Stimulated activated CD4-positive, alpha-beta T cell treated with anti-CD3 and anti-CD28 coated beads, Interleukin-1b, Interleukin-23, amount 100 ng/mL, for 24 hours (primary cell): Measurements from ENCODE around the gene SAMMSON.

Experiments
- DNase-seq, 4 experiments: peaks; one replicate each; pipeline ENCODE4 v3.0.0-alpha.2; 2020; ENCODE audit warnings: low read depth in 4 of 4, low spot score in 1 of 4

SAMMSON gene

DNA sequence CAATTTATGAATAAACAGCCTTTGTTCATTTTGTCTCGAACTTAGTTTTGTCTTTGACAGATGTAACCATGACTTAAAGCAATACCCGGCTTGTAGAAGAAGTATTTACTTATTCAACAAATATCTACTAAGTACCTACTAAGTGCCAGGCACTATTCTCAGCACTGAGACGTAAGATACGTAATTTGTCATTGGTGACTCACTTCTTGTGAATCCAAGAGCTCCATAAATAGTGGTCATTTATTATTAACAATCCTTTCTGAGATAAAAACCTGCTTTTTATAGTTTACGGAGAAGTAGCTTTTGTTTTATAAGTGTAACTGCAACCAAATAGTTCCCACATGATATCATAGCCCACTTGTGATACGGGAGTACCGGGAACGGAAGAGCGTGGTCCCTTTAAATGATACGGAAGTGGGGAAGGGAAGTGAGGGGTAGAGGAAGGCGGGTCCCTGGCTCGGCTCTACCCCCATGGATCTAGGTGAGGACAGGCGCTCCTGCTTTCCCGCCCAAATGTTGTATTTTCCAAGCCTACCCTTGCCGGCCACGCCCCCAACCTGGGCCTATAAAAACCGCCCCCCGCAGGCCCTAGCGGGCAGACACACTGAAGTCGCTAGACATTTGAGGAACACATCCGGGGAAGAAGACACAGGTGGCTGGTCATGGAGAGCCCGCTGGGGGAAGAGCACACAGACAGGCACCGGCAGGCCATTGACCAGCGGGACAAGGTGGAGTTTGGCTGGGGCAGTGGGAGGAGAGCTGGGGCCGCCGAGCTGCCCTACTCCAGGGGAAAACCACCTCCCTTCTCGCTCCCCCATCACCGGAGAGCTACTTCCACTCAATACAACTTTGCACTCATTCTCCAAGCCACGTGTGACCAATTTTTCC lies at the start of gene SAMMSON:
TSS of gene SAMMSON (plus strand) at position 594 of the 888 bp plus-strand sequence.
- no peak for DNase-seq

DNA sequence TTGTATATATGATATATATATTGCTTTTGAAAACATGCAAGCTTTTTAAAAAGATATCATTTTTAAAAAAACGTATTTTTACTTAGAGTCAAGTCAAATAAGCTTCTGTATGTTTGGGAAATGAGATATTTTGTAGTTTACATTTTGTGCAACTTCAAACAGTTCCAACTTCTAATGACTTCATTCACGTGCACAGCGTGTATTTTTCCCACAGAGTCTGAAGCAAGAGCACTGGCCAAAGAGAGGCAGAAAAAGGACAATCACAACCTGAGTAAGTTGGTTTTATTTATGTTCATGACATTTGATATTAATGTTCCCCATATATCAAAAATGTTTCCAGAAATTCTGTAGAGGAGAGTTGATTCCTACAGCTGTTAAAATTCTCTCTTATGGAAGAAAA lies 47.9 kb upstream of the SAMMSON start:
- no peak for DNase-seq

DNA sequence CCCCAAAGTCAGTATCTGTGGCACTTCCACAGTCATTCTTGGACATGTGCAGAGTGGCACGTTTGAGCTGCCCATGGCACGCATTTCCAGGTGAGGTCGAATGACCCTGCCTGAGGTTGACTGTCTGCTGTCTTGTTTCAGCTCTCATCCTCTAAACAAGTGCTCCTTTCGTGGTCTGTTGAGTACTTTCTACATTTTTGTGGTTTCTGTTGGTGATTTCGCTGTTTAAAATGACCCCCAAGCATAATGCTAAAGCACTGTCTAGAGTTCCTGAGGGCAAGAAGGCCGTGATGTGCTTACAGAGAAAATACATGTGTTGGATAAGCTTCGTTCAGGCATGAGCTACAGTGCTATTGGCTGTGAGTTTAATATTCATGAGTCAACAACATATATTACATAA lies 40.0 kb upstream of the SAMMSON start:
- no peak for DNase-seq

DNA sequence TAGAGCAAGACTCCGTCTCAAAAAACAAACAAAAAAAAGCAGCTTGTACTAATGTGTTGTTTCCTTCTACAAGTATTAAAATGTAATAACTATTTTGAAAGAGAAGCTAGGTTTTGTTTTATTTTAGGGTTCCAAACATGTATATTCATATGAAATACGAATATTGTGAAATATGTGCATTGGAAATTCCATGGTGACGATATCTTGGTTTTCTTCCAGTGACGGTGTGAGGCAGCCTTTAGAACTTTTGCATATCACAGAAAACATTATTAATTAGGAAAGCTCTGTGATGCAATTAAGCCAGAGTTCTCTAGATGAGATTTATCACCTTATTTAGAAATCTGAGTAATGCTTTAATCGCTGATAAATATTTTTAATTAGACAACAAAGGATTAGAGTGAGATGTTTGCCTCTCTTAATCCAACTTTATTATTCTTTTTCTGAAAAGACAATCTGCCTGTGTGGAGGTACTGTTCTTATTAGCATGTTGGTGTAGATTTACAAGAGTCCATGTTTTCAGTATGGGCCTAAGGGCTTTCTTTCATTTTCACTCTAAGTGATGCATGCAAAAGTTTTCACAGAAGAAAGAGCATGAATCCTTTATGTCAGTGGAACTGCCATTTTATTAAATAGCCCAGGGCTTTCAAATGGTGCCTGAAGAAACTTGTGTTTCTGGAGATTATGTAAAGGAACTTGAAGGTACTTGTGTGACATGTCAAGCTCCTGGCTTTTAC lies 37.7 kb upstream of the SAMMSON start:
- DNase-seq, result no peak

DNA sequence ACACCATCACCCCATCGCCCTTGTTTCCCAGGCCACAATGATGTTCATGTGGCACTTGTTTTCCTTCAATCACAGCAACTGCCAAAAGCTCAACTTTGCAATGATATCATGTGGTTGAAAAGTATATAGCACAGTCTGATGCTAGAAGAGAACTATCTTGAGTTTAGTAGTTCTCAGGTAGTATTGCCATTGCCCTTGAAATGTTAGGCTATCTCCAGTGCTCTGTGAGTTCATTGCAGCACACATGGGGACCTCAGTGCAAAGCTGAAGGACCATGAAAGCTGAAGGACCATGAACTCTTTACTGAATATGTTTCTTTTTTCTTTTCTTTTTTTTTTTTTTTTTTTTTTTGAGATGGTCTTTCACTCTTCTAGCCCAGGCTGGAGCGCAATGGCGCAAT lies 35.9 kb upstream of the SAMMSON start:
- DNase-seq, result no peak

DNA sequence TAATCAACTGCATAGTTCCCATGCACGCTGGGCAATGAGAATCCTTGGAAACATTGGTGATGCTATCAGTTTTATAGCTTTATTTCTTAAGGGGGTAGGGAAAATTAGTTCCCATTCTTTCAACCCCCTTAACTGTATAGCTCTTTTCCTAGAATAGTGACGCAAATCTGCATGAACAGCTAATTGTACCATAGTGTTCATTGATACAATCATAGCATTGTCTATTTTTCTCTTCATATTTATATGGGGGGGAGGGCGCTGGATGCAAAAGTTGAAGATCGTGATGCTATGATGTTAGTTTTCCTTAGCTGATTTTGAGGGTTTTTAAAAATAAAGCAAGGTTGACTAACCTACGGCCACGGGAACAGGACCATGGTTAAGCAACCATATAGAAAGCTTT lies 32.4 kb upstream of the SAMMSON start:
- DNase-seq, result no peak

DNA sequence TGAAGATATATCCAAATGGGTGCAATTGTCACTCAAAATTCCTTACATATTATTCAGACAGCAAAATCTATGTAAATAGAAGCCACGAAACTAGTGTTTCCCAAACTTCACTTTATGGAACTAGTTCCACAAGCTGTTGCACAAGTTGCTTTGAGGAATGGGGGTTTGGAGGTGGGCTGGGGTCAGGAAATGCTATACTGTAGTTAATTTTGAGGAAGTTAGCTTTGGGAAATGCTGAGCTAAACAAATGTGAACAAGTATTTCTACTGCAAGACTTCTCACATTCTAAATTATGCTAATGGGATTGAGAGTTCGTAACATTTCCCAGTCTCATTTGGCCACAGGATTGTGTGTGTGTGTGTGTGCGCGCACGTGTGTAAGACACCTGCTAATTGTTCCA lies 28.7 kb upstream of the SAMMSON start:
- no peak for DNase-seq

DNA sequence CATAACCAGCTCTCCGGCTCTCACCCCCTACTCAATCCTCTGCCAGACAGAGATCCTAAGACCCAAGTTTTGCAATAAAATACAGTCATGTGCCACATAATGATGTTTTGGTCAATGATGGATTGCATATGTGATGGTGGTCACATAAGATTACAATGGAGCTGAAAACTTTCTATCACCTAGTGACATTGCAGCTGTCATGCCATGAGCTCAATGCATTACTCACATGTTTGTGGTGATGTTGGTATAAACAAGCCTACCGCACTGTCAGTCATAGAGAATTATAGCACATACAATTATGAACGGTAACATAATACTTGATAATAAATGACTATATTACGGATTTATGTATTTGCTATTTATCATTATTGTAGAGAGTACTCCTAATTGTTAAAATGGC lies 26.9 kb upstream of the SAMMSON start:
- no peak for DNase-seq

DNA sequence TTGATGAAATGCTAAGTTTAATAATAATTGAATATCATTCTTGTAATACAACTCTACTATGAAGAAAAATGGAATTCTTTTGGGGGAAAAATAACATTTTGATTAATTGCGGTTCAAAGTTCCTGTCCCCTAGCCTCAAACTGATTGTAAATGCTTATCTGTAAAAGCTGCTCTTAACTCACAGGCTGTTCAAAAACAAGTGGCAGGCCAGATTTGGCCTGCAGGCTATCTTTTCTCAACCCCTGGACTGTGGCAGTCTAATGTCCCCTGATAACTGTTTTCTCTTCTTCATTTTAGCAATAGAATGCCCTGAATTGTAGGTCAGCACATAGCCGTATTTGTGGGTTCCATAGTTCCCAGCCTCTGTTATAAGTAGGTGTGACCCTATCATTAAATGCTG lies 23.5 kb upstream of the SAMMSON start:
- DNase-seq, result no peak

DNA sequence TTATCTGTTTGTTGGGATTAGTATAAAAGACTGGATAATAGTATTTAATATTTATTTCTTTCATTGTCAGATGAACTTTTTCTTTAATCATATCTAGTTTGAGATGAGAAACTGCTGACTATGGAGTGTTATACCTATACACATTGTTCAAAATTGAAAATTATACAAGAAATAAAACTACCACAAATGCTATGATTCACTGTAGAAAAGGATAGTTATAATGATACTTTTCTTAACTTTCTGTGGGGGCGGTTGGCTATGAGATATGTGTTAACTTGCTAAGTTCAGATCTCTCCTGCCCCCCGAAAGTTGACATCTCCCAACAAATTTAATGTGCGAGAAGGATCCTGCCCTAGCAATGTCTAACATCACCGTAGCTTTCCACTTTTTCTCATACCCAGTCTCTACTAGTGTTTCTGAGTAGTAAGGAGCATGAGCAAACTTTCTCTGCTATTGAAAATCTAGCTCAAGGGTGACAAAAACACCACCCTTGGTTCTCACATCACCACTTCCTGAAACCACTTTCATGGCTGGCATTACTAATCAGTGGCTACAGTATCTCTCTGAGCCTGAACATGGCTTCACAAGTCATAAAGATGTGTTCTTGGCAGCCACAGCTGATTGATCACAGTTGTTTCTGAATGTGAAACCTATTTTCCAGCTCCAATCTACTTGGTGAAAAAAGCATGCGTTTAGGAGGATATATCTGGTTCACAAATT lies 15.8 kb upstream of the SAMMSON start:
- DNase-seq, result no peak

DNA sequence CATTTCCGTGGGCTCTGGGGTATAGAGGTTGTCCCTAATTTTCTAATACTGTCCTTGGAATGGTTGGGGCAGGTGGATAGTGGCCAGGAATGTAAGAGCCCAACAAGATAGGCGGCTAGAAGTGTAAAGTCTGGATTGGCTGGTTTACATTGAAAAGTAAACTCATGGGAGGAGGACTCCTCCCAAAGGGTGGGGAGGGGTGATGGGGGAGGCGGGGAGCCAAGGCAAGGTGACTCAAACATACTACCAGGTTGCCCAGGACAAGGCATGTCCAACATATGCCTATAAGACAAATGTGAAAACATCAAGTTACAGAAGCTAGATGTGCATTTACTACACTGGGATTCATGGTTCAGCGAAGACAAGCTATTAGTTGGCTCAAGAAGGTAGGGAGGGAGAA lies 14.3 kb upstream of the SAMMSON start:
- no peak for DNase-seq

DNA sequence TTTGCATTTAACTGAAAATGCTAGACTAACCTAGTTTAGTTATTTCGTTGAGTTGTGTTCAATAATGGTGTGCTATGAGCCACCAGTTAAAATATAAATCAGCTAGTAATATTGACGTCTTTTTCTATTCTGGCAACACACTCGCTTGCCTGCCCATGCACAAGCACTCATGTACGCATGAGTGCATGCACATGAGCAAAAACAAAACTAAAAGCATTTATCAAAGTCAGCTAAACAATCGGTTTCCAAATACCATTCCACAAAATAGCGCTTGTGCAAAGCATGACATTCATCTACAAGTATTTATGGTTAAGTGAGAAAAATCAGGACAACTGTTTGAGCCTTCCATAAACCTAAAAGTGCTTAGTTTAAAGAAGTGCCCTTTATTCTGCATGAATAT lies 13.1 kb upstream of the SAMMSON start:
- no peak for DNase-seq

DNA sequence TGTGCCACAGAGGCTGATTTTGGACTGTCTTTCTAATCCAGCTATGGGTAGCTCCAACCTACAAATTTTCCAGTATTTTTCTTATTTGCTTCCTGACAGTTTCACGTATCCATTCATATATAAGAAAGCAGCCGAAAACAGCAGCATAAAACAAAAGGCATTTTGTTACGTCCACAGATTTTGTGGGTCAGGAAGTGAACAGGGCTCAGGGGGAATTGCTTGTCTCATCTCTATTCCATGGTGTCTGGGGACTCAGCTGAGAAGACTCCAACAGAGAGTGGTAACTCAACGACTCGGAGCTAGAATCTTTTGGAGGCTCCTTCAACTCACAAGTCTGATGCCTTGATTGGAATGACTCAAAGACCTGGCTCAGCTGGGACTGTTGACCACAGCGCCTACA lies 11.7 kb upstream of the SAMMSON start:
- no peak for DNase-seq

DNA sequence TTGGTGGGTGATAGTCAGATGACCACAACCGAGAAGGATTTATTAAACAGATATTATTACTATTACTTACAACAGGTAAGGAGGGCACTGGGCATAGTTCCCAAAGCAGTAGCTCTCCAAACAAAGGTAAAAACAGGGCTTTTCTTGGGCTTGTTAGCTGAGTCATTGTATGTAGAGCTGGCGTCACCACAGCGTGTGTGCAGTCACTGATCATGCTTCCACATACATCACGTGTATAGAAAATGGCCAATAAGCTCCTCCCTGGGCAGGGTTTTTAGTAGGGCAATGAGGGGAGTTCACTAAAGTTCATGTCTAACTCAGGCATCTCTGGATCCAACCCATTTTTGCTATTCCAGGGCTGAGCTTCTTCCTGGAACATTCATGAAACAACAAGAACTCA lies 5.8 kb upstream of the SAMMSON start:
- DNase-seq, result no peak

DNA sequence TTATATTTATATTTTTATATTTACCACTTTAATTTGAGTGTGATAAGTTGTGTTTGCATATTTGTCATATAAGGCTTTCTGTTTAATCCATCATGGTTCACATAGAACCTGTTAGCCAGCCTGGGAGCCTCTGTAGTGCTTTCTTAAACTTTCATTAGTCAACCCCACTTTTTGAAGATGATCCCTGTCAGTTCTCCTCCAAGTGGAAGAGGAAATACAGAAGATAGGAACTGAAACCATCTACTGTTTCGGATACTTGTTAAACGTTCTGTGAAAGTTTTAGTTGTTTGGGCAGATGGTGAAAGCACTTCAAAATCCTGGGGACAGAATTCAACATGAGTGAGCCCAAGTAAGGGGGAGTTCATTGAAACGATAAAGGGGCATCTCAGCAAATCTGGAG lies 4.6 kb upstream of the SAMMSON start:
- DNase-seq, result no peak

DNA sequence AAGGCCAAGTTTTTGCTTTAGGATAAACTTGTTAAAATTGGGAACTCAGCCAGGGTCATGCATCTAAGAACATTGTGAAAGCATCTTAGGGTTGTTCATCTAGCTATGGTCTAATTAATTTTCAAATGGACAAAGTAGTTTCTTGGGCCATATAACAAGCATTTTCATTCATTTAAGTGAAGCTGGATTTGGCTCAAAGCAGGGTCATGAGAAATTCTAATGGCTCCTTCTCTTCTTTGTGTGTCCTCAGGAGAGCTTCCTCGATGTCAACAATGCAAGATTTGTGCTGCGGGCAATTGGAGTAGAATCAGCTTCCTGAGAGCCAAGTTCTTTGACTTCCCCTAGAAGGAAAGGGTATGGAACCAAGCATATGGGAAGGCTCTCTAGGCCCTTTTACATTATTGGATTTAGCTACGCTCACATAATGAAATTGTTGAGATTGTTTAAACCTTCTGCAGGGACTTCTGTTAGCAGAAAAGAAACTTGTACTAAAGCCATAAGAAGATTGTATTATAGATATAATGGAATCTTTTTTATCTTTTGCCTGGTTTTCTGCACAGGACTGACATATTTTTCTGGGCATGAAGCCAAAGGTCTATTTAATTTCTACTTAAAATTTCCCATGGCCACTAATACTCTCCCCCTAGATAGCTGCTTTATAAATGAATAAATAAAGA lies 1.8 kb upstream of the SAMMSON start:
- DNase-seq, result no peak

DNA sequence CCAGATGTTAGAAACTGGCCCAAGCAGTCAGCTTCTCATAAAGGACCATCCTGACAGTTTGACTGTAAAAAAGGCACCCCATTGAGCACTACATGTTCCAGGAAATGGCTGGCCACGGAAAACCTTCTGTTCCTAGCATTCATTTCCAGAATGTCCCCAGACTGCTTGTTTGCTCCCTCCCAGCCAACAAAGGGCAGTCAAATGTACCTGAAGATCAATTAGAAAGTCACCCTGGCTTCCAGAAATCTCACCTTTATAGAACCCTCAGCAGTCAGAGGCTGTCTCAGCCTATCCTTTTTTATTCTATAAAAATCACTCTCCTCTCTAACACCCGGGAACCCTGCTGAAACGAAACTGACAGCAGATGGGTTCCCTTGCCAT lies 784 bp upstream of the SAMMSON start:
- DNase-seq, result no peak

DNA sequence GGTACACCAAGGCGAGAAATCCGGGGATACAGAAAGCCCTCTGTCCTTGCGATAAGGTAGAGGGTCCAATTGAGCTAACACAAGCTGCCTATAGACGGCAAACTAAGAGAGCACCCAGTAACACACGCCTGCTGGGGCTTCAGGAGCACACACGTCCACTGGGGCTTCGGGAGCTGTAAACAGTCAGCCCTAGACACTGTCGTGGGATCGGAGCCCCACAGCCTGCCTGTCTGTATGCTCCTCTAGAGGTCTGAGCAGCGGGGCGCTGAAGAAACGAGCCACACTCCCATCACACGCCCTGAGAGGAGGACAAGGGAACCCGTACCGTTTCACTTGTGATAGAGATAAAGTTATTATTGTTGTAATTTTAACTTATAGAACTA lies 486 bp downstream of the SAMMSON start:
- no peak for DNase-seq

DNA sequence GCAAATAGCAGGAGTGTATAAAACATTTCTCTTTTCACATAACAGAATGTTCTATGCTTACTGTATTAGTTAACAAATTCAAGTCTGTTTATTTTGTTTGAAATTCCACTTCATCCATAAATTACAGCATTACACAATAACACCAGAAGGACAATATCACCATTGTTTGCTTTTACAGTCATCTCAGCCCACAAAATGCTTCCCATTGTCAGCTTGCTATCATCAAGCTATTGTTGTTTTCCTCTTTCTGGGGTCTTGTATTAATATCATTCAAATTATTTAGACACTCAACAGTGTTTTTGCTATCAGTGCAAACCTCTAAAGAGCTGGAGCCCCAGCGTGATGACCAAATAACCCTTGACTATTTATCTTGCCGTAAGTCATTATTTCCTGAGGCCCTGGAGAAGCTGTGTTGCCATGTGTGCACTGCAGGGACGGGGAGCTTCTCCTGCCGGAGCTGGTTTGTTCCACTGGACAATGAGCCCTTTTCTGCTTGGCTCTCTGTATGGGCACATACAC lies 1.1 kb downstream of the SAMMSON start:
- DNase-seq, result no peak

DNA sequence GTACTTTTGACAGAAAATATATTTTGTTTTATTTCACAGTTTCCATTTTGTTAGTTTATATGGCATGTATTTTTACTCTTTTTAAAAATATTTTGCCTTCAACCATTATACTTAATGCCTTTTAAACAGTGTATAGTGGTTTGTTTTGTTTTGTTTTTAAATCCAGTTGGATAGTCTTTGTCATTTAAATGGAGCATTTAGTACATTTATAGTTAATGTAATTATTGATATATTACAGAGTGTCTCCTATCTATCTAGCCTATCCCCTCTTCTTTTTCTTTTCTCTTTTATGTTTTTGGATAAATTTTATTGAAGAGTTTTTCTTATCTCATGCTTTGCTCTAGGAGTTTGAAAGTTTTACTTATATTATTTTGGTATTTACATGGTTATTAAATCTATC lies 3.6 kb downstream of the SAMMSON start:
- no peak for DNase-seq

DNA sequence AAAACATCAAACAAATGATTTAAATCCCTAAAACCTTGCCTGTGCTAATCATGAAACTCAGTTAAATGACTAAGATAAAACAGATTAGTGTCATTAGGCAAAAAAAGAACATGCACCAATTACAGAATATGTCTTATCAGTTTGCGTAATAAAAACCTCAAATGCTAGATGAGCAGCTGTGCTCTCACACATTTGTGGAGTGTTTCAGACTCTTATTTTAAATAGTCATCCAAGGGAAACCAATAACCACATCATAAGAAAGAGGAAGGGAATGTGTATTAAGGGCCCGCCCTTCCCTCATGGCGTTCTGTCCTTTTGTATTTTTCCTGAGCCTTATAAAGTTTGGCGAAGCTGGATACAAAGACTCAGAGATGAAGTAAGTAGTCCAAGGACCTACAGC lies 6.6 kb downstream of the SAMMSON start:
- DNase-seq, result no peak
